Osteoblast (primary cell): ENCODE measurements around the gene SHC2. TPM values are rescaled to one million over a fixed set of nuclear protein-coding genes. Genes with fewer than 3 reads are reported as not detected.
"Not testable (repeated sequence)": the region's sequence is repeated elsewhere in the genome, so short reads cannot be mapped to it uniquely, and the experiment has no call there.

Source experiments
- DNase-seq: peaks from one replicate; pipeline ENCODE4 v3.0.0; 2011; ENCODE audit warnings: low spot score, mixed read lengths; ENCODE audit not compliant: insufficient read length; ENCODE audit errors: missing footprints
- H2AFZ ChIP-seq: 2 replicates; pipeline ENCODE4 v1.6.0; 2011; ENCODE audit warnings: mild to moderate bottlenecking, low read length
- H3K27ac ChIP-seq: 2 replicates; pipeline ENCODE4 v1.5.1; 2011; ENCODE audit warnings: mild to moderate bottlenecking, low read depth, low read length, moderate library complexity
- H3K27me3 ChIP-seq: 2 replicates; pipeline ENCODE4 v1.6.0; 2012; ENCODE audit warnings: mild to moderate bottlenecking, control low read depth, inconsistent platforms, low read length, moderate library complexity; ENCODE audit not compliant: insufficient read depth
- H3K36me3 ChIP-seq: 2 replicates; pipeline ENCODE4 v1.5.1; 2011; ENCODE audit warnings: mild to moderate bottlenecking, low read length, control low read depth, moderate library complexity; ENCODE audit not compliant: insufficient read depth
- H3K4me1 ChIP-seq: 2 replicates; pipeline ENCODE4 v1.5.1; 2011; ENCODE audit warnings: mild to moderate bottlenecking, low read length, control low read depth, moderate library complexity; ENCODE audit not compliant: insufficient read depth
- H3K4me2 ChIP-seq: 2 replicates; pipeline ENCODE4 v1.6.0; 2011; ENCODE audit warnings: mild to moderate bottlenecking, low read length; ENCODE audit not compliant: insufficient read depth
- H3K4me3 ChIP-seq: fragments of 200-600 bp; sonication (generic); 3 replicates; pipeline ENCODE4 v1.5.1; 2012; ENCODE audit warnings: mild to moderate bottlenecking, low read length, inconsistent platforms; ENCODE audit not compliant: insufficient read depth
- H3K79me2 ChIP-seq: 2 replicates; pipeline ENCODE4 v1.6.0; 2012; ENCODE audit warnings: mild to moderate bottlenecking, low read length, control low read depth, inconsistent platforms; ENCODE audit not compliant: insufficient read depth
- H3K9me3 ChIP-seq: 2 replicates; pipeline ENCODE4 v1.5.1; 2011; ENCODE audit warnings: low read depth, low read length, control low read depth
- H4K20me1 ChIP-seq: 2 replicates; pipeline ENCODE4 v1.6.0; 2012; ENCODE audit warnings: mild to moderate bottlenecking, low read length, control low read depth; ENCODE audit not compliant: insufficient read depth
- CTCF ChIP-seq: IDR thresholded peaks from 2 replicates; pipeline ENCODE4 v1.5.1; 2011; ENCODE audit warnings: mild to moderate bottlenecking, low read depth, low read length, moderate library complexity; ENCODE audit errors: extremely low read depth
- total RNA-seq: library from RNA; depleted of rRNA; stranded (reverse); fragments of >200 nt; gene quantifications from 2 replicates; pipeline ENCODE4 v1.2.3, GENCODE V29; 2012

SHC2 gene
- total RNA-seq, 1 donor, result 0.36 TPM

GRCh38 chr19:426725-427445 is 33.9 kb downstream of the SHC2 start:
- no peak overlapping the region for H3K4me2 ChIP-seq
- no peak overlapping the region for H3K27ac ChIP-seq
- no peaks in the 10 kb centered on the region for H3K36me3 ChIP-seq
- no peak overlapping the region for H2AFZ ChIP-seq
- TF ChIP-seq CTCF, result no peak
- DNase-seq, result no peak
- H4K20me1 ChIP-seq, result no peaks in the 10 kb centered on the region
- H3K4me1 ChIP-seq, result no peaks in the 10 kb centered on the region
- no peaks in the 10 kb centered on the region for H3K9me3 ChIP-seq
- no peak overlapping the region for H3K4me3 ChIP-seq
- no peaks in the 10 kb centered on the region for H3K27me3 ChIP-seq
- no peaks in the 10 kb centered on the region for H3K79me2 ChIP-seq

- Histone ChIP-seq H4K20me1 (no peaks in the 10 kb centered on the region), H3K27ac (no peak overlapping the region), H3K4me3 (no peak overlapping the region), H3K4me2 (no peak overlapping the region), H3K79me2 (no peaks in the 10 kb centered on the region), H3K27me3 (no peaks in the 10 kb centered on the region), H3K9me3 (no peaks in the 10 kb centered on the region), H2AFZ (no peak overlapping the region), H3K4me1 (no peaks in the 10 kb centered on the region), H3K36me3 (no peaks in the 10 kb centered on the region)
- TF ChIP-seq CTCF, result no peak
- DNase-seq, result no peak
Measured at GRCh38 chr19:425056-425455, 35.8 kb downstream of the SHC2 start.

GRCh38 chr19:424546-424945 is 36.3 kb downstream of the SHC2 start:
- Histone ChIP-seq H3K4me3 (no peak overlapping the region), H3K36me3 (no peaks in the 10 kb centered on the region), H3K9me3 (no peaks in the 10 kb centered on the region), H3K27me3 (no peaks in the 10 kb centered on the region), H3K27ac (no peak overlapping the region), H2AFZ (no peak overlapping the region), H3K4me1 (no peaks in the 10 kb centered on the region), H3K4me2 (no peak overlapping the region), H3K79me2 (no peaks in the 10 kb centered on the region), H4K20me1 (no peaks in the 10 kb centered on the region)
- no peak for TF ChIP-seq CTCF
- no peak for DNase-seq

GRCh38 chr19:423691-424466 is 37.0 kb downstream of the SHC2 start:
- DNase-seq, result no peak
- Histone ChIP-seq H3K79me2 (no peaks in the 10 kb centered on the region), H3K4me3 (no peak overlapping the region), H3K4me1 (no peaks in the 10 kb centered on the region), H3K36me3 (no peaks in the 10 kb centered on the region), H4K20me1 (no peaks in the 10 kb centered on the region), H2AFZ (no peak overlapping the region), H3K9me3 (no peaks in the 10 kb centered on the region), H3K4me2 (no peak overlapping the region), H3K27ac (no peak overlapping the region), H3K27me3 (no peaks in the 10 kb centered on the region)
- no peak for TF ChIP-seq CTCF

GRCh38 chr19:422917-423226 is 38.0 kb downstream of the SHC2 start:
- not testable (repeated sequence) for H3K4me1 ChIP-seq, H3K4me3 ChIP-seq, DNase-seq, H4K20me1 ChIP-seq, H3K79me2 ChIP-seq, H3K27ac ChIP-seq, H3K36me3 ChIP-seq, H3K9me3 ChIP-seq, H3K27me3 ChIP-seq, H2AFZ ChIP-seq, H3K4me2 ChIP-seq
